Stromal cell of bone marrow (primary cell): ENCODE measurements around the gene NCBP1.
"Not testable (repeated sequence)": the region's sequence is repeated elsewhere in the genome, so short reads cannot be mapped to it uniquely, and the experiment has no call there.

ENCODE experiments used
- DNase-seq: peaks from one replicate; pipeline ENCODE4 v3.0.0-alpha.2; 2012; ENCODE audit warnings: low read depth

NCBP1 gene

GRCh38 chr9:97675655-97676054 is 42.0 kb downstream of the NCBP1 start:
- no peak for DNase-seq

GRCh38 chr9:97682242-97682641 is 48.6 kb downstream of the NCBP1 start:
- DNase-seq: no peak

GRCh38 chr9:97688654-97689053 is 55.0 kb downstream of the NCBP1 start:
- no peak for DNase-seq

- DNase-seq: no peak
Observed at GRCh38 chr9:97689401-97690180, 56.0 kb downstream of the NCBP1 start.

- DNase-seq: no peak
Observed at GRCh38 chr9:97694769-97695168, 61.1 kb downstream of the NCBP1 start.

- no peak for DNase-seq
Observed at GRCh38 chr9:97695390-97695789, 61.8 kb downstream of the NCBP1 start.

- peak; percentile 8 for DNase-seq
Observed at GRCh38 chr9:97695995-97696802, 62.6 kb downstream of the NCBP1 start.

- DNase-seq: peak; percentile 89
Observed at GRCh38 chr9:97696803-97697601, 63.4 kb downstream of the NCBP1 start, which contains the start of gene XPA. TSS of gene XPA (minus strand) at chr9:97697340. CDS start at chr9:97697292, 48 bp downstream.

- no peak for DNase-seq
Observed at GRCh38 chr9:97697837-97698236, 64.2 kb downstream of the NCBP1 start.

GRCh38 chr9:97698865-97699264 is 65.2 kb downstream of the NCBP1 start:
- no peak for DNase-seq

- DNase-seq: not testable (repeated sequence)
Observed at GRCh38 chr9:97699281-97699680, 65.7 kb downstream of the NCBP1 start.

- DNase-seq: not testable (repeated sequence)
Observed at GRCh38 chr9:97699824-97700223, 66.2 kb downstream of the NCBP1 start.

GRCh38 chr9:97703437-97704344 is 70.1 kb downstream of the NCBP1 start:
- peak; percentile 91 for DNase-seq

- no peak for DNase-seq
Observed at GRCh38 chr9:97704345-97704677, 70.7 kb downstream of the NCBP1 start.

- DNase-seq: no peak
Observed at GRCh38 chr9:97704851-97705250, 71.2 kb downstream of the NCBP1 start.

GRCh38 chr9:97705354-97705950 is 71.8 kb downstream of the NCBP1 start:
- DNase-seq: peak; percentile 31

GRCh38 chr9:97706246-97706645 is 72.6 kb downstream of the NCBP1 start:
- no peak for DNase-seq

- DNase-seq: peak; percentile 59
Observed at GRCh38 chr9:97710356-97711222, 77.0 kb downstream of the NCBP1 start.

- DNase-seq: no peak
Observed at GRCh38 chr9:97711223-97711626, 77.6 kb downstream of the NCBP1 start.

GRCh38 chr9:97714435-97714834 is 80.8 kb downstream of the NCBP1 start:
- peak; percentile 60 for DNase-seq
